OCI-LY3 (cell line): ENCODE results near the gene ALDH3A1.

ENCODE experiments used
- CTCF ChIP-seq: fragments of 200-600, 300-600 bp; sonication (generic); IDR thresholded peaks from 2 replicates; pipeline ENCODE4 v1.5.1; 2014; ENCODE audit warnings: antibody characterized with exemption, low read length, low read depth
- EZH2phosphoT487 ChIP-seq: fragments of 200-600 bp; shearing (Covaris generic); IDR thresholded peaks from 2 replicates; pipeline ENCODE4 v1.6.1; 2018; ENCODE audit warnings: antibody characterized with exemption, mixed run types, low read depth

DNA sequence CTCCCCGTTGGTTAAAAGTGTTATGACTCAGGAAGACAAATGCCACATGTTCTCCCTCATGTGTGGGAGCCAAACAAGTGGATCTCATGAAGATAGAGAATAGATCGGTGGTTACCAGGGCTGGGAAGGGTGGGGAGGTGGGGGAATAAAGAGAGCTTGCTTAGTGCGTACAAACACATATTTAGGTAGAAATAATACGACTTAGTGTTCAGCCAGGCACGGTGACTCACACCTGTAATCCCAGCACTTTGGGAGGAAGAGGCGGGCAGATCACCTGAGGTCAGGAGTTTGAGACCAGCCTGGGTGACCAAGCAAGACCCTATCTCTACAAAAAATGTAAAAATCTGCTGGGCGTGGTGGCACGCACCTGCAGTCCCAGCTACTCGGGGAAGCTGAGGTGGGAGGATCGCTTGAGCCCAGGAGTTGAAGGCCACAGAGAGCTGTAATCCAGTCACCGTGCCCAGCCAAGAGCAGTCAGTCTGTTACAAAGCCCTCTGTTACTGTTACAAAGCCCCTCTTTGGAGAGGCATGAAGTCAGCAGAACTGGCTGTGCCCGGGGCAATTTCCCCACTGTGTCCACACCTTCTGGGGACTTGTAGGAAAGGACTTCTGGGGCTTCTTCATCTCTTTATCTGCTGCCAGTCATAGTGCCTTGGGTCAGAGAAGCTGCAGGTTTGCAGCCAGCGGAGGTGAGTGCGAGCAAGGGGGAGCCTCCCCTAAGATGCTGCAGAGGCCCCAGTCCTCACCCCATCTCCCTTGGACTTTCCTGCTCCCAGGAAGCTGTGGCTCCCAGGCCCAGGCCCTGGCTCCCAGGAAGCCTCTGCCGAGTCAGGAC lies 4.3 kb upstream of the ALDH3A1 start:
- no peak for TF ChIP-seq CTCF
- TF ChIP-seq EZH2phosphoT487, result no peak
